Measurements from ENCODE around the gene SBF1. TPM values are rescaled to one million over a fixed set of nuclear protein-coding genes. Genes with fewer than 3 reads are reported as not detected.

SBF1 gene
- total and polyA plus RNA-seq, 4 donors: 8.3 to 37.6 (median 16.4) TPM

GRCh38 chr22:50400931-50401330 lies 73.9 kb downstream of the SBF1 start:
- H3K4me1 ChIP-seq (ENCODE audit: control insufficient read depth in 4 of 4, insufficient read depth in 4 of 4, low read length in 3 of 4): peaks cover 30 to 73% (median 62%) of the 10 kb centered on the region in 4 donors
- peak overlapping the region; percentile 72 to 74 for H3K27ac ChIP-seq (ENCODE audit: low read depth in 1 of 2, low read length in 2 of 2)
- 97% methylated on average over 5 of the region's 5 CpGs for WGBS
- no peaks in the 10 kb centered on the region for H3K9me3 ChIP-seq (ENCODE audit: control insufficient read depth in 4 of 4, low read length in 3 of 4)
- TF ChIP-seq REST (IDR thresholded peaks at IDR 0.05): no peak
- no peak for TF ChIP-seq FOXA2 (IDR thresholded peaks at IDR 0.05)
- no peak for TF ChIP-seq RXRA (IDR thresholded peaks at IDR 0.05)
- no peak for TF ChIP-seq YY1 (IDR thresholded peaks at IDR 0.05)
- no peak for TF ChIP-seq RAD21 (IDR thresholded peaks at IDR 0.05)
- TF ChIP-seq CTCF (IDR thresholded peaks at IDR 0.05; ENCODE audit: low read depth, low read length, missing input control): no peak
- no peak for TF ChIP-seq HNF4G (IDR thresholded peaks at IDR 0.05)
- no peak for TF ChIP-seq MAX (IDR thresholded peaks at IDR 0.05)
- TF ChIP-seq JUND (IDR thresholded peaks at IDR 0.05): no peak
- no peak for TF ChIP-seq EGR1 (IDR thresholded peaks at IDR 0.05; ENCODE audit: low read depth in 2 of 2)
- no peak for DNase-seq (ENCODE audit: low spot score)
- no peak overlapping the region for H3K9ac ChIP-seq (ENCODE audit: low read depth in 1 of 2, low read length in 2 of 2)
- H3K36me3 ChIP-seq (ENCODE audit: control insufficient read depth in 4 of 4, insufficient read depth in 3 of 4, low read depth in 1 of 4, low read length in 3 of 4): peaks cover 0 to 6% (median 1%) of the 10 kb centered on the region in 4 donors
- no peak overlapping the region for H3K4me3 ChIP-seq (ENCODE audit: low read depth in 1 of 3, low read length in 3 of 3)
- H3K27me3 ChIP-seq (ENCODE audit: control insufficient read depth in 4 of 4, insufficient read depth in 4 of 4, low read length in 3 of 4): no peaks in the 10 kb centered on the region

DNA sequence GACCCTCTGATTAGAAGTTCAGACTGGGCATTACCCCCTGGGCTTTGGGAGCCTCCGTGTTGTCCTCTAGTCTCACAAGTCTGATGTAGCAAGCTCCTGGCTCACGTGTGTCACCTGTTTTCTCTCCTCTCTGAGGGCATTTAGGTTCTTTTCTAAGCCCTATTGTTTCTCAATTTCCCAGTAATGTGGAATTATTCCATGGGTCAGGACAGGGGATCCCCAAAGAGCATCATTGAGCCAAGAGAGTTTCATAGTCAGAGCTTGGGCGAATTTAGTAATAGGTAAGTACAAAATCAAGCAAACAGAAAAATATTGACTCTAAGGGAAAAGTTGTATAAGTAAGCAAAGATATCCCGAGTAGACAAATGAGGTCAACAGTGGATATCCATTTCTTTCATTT lies 74.4 kb downstream of the SBF1 start:
- no peak for DNase-seq (ENCODE audit: low spot score)
- H3K27me3 ChIP-seq (ENCODE audit: control insufficient read depth in 4 of 4, insufficient read depth in 4 of 4, low read length in 3 of 4): no peaks in the 10 kb centered on the region
- peaks cover 0 to 6% (median 2%) of the 10 kb centered on the region in 4 donors for H3K36me3 ChIP-seq (ENCODE audit: control insufficient read depth in 4 of 4, insufficient read depth in 3 of 4, low read depth in 1 of 4, low read length in 3 of 4)
- H3K27ac ChIP-seq (ENCODE audit: low read depth in 1 of 2, low read length in 2 of 2): peak overlapping the region; percentile 72 to 74
- no peaks in the 10 kb centered on the region for H3K9me3 ChIP-seq (ENCODE audit: control insufficient read depth in 4 of 4, low read length in 3 of 4)
- H3K4me3 ChIP-seq (ENCODE audit: low read depth in 1 of 3, low read length in 3 of 3): no peak overlapping the region
- 33% methylated on average over 4 of the region's 4 CpGs for WGBS
- no peak overlapping the region for H3K9ac ChIP-seq (ENCODE audit: low read depth in 1 of 2, low read length in 2 of 2)
- H3K4me1 ChIP-seq (ENCODE audit: control insufficient read depth in 4 of 4, insufficient read depth in 4 of 4, low read length in 3 of 4): peaks cover 30 to 74% (median 62%) of the 10 kb centered on the region in 4 donors
- TF ChIP-seq, protein P1, sequence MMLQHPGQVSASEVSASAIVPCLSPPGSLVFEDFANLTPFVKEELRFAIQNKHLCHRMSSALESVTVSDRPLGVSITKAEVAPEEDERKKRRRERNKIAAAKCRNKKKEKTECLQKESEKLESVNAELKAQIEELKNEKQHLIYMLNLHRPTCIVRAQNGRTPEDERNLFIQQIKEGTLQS (IDR thresholded peaks at IDR 0.05): peak; percentile 81
- TF ChIP-seq YY1 (IDR thresholded peaks at IDR 0.05) (peak; percentile 82), FOXA1 (IDR thresholded peaks at IDR 0.05) (peak; percentile 26), CTCF (IDR thresholded peaks at IDR 0.05; ENCODE audit: low read depth, low read length, missing input control) (no peak), EGR1 (IDR thresholded peaks at IDR 0.05; ENCODE audit: low read depth in 2 of 2) (peak; percentile 76 to 88), SP1 (IDR thresholded peaks at IDR 0.05) (peak; percentile 96), REST (IDR thresholded peaks at IDR 0.05) (peak; percentile 64), MAX (IDR thresholded peaks at IDR 0.05) (peak; percentile 89), HNF4A (conservative IDR thresholded peaks at IDR 0.05) (peak; percentile 88 to 92), FOXA2 (IDR thresholded peaks at IDR 0.05) (peak; percentile 82), JUND (IDR thresholded peaks at IDR 0.05) (peak; percentile 77 to 92), GABPA (IDR thresholded peaks at IDR 0.05 in 1 of 2, conservative IDR thresholded peaks at IDR 0.05 in 1 of 2) (peak in 1 of 2 donors; percentile 26), ZBTB33 (IDR thresholded peaks at IDR 0.05) (peak; percentile 83), TAF1 (conservative IDR thresholded peaks at IDR 0.05) (no peak)
